AG04450 (cell line): ENCODE data around the gene MYEF2. TPM values are rescaled to one million over a fixed set of nuclear protein-coding genes. Genes with fewer than 3 reads are reported as not detected.

Source experiments
- CTCF ChIA-PET: fragments of 300-600, 350-600 bp; formaldehyde crosslinking; extraction: SDS; loops from one replicate; lab custom pipeline; 2022; ENCODE audit warnings: antibody characterized with exemption, inconsistent platforms; lab: Charles Lee
- POLR2A ChIA-PET: fragments of 350-600 bp; formaldehyde crosslinking; extraction: SDS; loops from one replicate; lab custom pipeline; 2021; ENCODE audit warnings: antibody characterized with exemption, inconsistent platforms; lab: Yijun Ruan, JAX
- DNase-seq: peaks from one replicate; pipeline ENCODE4 v3.0.0-alpha.2; 2011; ENCODE audit warnings: low read depth, low spot score
- H3K27ac ChIP-seq: one replicate; pipeline ENCODE4 v1.5.1; 2012; ENCODE audit warnings: low read depth, low read length, control low read depth
- H3K27me3 ChIP-seq: one replicate; pipeline ENCODE4 v1.6.0; 2012; ENCODE audit warnings: low read length; ENCODE audit not compliant: control insufficient read depth, insufficient read depth
- H3K4me3 ChIP-seq: 2 replicates; pipeline ENCODE4 v1.5.1; 2011; ENCODE audit warnings: mild to moderate bottlenecking, low read depth, low read length, control low read depth
- H3K9me3 ChIP-seq: 2 replicates; pipeline ENCODE4 v1.5.1; 2012; ENCODE audit warnings: low read length; ENCODE audit not compliant: control insufficient read depth, insufficient read depth
- polyA plus RNA-seq: library from polyadenylated mRNA; depleted of rRNA; stranded (reverse); fragments of >200 nt; gene quantifications from 2 replicates; pipeline ENCODE4 v1.2.3, GENCODE V29; 2011
- TF ChIP-seq, protein P1 (sequence below): IDR thresholded peaks from 2 replicates; pipeline ENCODE4 v1.5.1; 2011; ENCODE audit warnings: low read depth, low read length, control low read depth, inconsistent platforms

MYEF2 gene
- polyA plus RNA-seq, 1 experiment = 9.4 TPM

DNA sequence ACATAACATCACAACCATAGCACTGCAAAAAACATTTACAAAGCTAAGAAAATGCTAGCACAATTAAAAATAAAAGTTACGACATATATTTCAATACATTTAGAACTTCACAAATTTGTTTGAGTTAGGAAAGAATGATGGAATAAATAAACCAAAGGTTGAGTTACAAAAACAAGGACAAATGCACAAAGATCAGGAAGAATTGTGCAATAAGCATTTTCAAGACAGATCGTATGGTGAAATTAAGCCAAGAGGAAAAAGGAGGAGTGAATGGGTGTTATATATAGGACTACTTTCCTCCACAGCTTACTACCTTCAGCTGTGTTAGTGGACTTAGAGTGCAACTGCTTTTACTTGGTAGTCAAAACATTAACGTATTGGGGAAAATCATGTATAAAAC is 7.4 kb upstream of the MYEF2 start:
- ChIA-PET POLR2A (no interaction called here), CTCF (no interaction called here)
- TF ChIP-seq, protein P1, sequence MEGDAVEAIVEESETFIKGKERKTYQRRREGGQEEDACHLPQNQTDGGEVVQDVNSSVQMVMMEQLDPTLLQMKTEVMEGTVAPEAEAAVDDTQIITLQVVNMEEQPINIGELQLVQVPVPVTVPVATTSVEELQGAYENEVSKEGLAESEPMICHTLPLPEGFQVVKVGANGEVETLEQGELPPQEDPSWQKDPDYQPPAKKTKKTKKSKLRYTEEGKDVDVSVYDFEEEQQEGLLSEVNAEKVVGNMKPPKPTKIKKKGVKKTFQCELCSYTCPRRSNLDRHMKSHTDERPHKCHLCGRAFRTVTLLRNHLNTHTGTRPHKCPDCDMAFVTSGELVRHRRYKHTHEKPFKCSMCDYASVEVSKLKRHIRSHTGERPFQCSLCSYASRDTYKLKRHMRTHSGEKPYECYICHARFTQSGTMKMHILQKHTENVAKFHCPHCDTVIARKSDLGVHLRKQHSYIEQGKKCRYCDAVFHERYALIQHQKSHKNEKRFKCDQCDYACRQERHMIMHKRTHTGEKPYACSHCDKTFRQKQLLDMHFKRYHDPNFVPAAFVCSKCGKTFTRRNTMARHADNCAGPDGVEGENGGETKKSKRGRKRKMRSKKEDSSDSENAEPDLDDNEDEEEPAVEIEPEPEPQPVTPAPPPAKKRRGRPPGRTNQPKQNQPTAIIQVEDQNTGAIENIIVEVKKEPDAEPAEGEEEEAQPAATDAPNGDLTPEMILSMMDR = no peak
- no peaks in the 10 kb centered on the region for H3K27me3 ChIP-seq
- H3K9me3 ChIP-seq = no peaks in the 10 kb centered on the region
- DNase-seq = no peak
- no peak overlapping the region for H3K4me3 ChIP-seq
- H3K27ac ChIP-seq = no peak overlapping the region

DNA sequence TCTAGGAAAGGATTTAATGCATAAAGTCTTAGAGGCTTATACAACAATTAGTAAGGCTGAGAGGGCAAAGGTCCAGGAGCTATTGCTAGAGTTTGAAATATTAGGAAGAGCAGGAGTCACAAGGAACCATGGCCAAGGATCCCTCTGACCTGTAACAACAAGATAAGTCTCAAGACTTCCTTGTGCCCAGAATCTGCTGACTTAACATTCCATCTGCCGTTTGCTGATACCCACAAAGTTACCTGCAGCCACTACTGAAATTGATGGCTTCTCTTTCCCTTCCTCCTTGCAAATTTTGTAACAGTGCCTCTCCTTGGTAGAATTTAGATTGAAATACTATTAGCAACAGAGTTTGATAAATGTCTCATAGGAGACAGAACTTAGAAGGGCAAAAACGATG is 4.7 kb upstream of the MYEF2 start:
- POLR2A ChIA-PET = no interaction called here
- CTCF ChIA-PET = no interaction called here

DNA sequence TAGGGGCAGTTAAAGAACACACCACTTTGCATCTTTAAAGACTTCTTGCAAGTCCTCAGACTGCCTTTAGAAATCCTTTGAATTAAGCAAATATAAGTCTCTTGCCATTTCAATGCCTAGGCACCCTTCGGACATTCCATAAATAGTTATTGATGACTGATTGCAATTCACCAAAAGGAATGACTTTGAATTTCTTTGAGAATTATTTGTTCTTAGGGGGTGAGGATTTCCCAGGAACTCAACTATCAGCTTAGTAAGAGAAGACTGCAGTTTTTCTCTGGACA is 495 bp upstream of the MYEF2 start:
- Histone ChIP-seq H3K27me3 (no peaks in the 10 kb centered on the region), H3K9me3 (no peaks in the 10 kb centered on the region), H3K27ac (no peak overlapping the region), H3K4me3 (peak overlapping the region; percentile 64)
- ChIA-PET POLR2A (no interaction called here), CTCF (interaction anchor here (1.1 kb wide), 1 partner anchor 107 kb away, joined by 3 read pairs; no protein-coding TSS in a partner anchor)
- TF ChIP-seq, protein P1 = no peak
- no peak for DNase-seq

More for the DNA sequence above, 4.7 kb upstream of the MYEF2 start:
- Histone ChIP-seq H3K9me3 (no peaks in the 10 kb centered on the region), H3K27ac (no peak overlapping the region), H3K27me3 (no peaks in the 10 kb centered on the region), H3K4me3 (no peak overlapping the region)
- TF ChIP-seq, protein P1 = no peak
- no peak for DNase-seq

DNA sequence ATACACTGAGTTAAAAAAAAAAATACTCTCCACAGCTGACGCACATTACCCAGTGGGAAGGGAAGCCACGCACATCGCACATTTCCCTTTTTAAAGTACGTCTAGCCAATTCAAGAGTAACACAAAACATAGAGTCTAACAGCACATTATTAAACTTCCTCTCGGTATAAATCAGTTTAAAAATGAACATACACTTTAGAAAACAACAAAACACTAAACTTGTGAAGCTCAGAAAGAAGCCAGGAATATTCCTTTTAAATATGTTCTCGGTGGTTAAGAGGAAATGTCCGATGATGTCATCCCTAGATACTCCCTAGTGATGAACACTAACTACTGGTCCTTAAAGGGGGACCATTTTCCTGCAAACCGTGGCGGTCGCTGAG is 721 bp downstream of the MYEF2 start:
- Histone ChIP-seq H3K27ac (no peak overlapping the region), H3K4me3 (peak overlapping the region; percentile 64), H3K27me3 (no peaks in the 10 kb centered on the region), H3K9me3 (no peaks in the 10 kb centered on the region)
- ChIA-PET CTCF (interaction anchor here (1.4 kb wide), 1 partner anchor 108 kb away, joined by 4 read pairs; no protein-coding TSS in a partner anchor), POLR2A (interaction anchor here (0.6 kb wide), 1 partner anchor 34 kb away, joined by 3 read pairs; no protein-coding TSS in a partner anchor)
- DNase-seq = no peak
- TF ChIP-seq, protein P1 = no peak

DNA sequence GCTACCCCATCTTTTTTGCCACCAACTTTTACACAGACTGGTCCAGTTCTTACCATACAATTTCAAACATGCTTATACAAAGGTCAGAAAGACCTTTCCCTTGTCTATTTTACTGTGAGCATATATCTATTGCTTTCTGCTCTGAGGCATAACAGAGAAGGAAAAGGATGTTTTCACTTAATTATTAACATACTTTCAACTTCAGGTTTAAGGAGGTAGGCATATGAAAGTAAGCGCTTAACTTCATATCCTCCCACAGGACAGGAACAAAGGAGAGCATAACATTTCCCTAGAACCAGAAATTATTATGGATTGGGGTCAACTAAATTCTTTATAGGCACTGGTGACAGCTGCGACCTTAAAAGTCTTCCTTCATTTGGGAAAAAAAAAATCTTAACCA is 1.1 kb downstream of the MYEF2 start:
- H3K4me3 ChIP-seq = no peak overlapping the region; the same call in 1 of the 2 replicates

More for the DNA sequence above, 1.1 kb downstream of the MYEF2 start:
- ChIA-PET CTCF (interaction anchor here (1.4 kb wide), 1 partner anchor 109 kb away, joined by 4 read pairs; no protein-coding TSS in a partner anchor), POLR2A (no interaction called here)
- DNase-seq = no peak
- no peaks in the 10 kb centered on the region for H3K27me3 ChIP-seq
- TF ChIP-seq, protein P1 = no peak
- no peak overlapping the region for H3K27ac ChIP-seq
- no peaks in the 10 kb centered on the region for H3K9me3 ChIP-seq
